ENCODE measurements around the gene RXYLT1.
"Not testable (repeated sequence)": the region's sequence is repeated elsewhere in the genome, so short reads cannot be mapped to it uniquely, and the experiment has no call there.

Gene RXYLT1

GRCh38 chr12:63804746-63805145 is 25.0 kb downstream of the RXYLT1 start:
- no peak for DNase-seq (ENCODE audit: low read depth)

- DNase-seq (ENCODE audit: low read depth) = no peak
These were observed 26.3 kb downstream of the RXYLT1 start for GRCh38 chr12:63805704-63806672.

GRCh38 chr12:63808631-63809030 is 28.9 kb downstream of the RXYLT1 start:
- DNase-seq (ENCODE audit: low read depth) = no peak

- DNase-seq (ENCODE audit: low read depth) = no peak
These were observed 29.9 kb downstream of the RXYLT1 start for GRCh38 chr12:63809566-63809965.

GRCh38 chr12:63811334-63811733 is 31.6 kb downstream of the RXYLT1 start:
- DNase-seq (ENCODE audit: low read depth) = no peak

GRCh38 chr12:63811755-63812154 is 32.0 kb downstream of the RXYLT1 start:
- DNase-seq (ENCODE audit: low read depth) = no peak

- no peak for DNase-seq (ENCODE audit: low read depth)
These were observed 34.5 kb downstream of the RXYLT1 start for GRCh38 chr12:63814146-63814772.

- DNase-seq (ENCODE audit: low read depth) = no peak
These were observed 35.8 kb downstream of the RXYLT1 start for GRCh38 chr12:63815482-63815852.

- no peak for DNase-seq (ENCODE audit: low read depth)
These were observed 36.3 kb downstream of the RXYLT1 start for GRCh38 chr12:63816031-63816430.

- no peak for DNase-seq (ENCODE audit: low read depth)
These were observed 40.7 kb downstream of the RXYLT1 start for GRCh38 chr12:63820427-63820826.

- no peak for DNase-seq (ENCODE audit: low read depth)
These were observed 42.1 kb downstream of the RXYLT1 start for GRCh38 chr12:63821781-63822251.

- peak; percentile 27 for DNase-seq (ENCODE audit: low read depth)
These were observed 42.6 kb downstream of the RXYLT1 start for GRCh38 chr12:63822352-63822751.

- no peak for DNase-seq (ENCODE audit: low read depth)
These were observed 43.3 kb downstream of the RXYLT1 start for GRCh38 chr12:63823040-63823439.

- DNase-seq (ENCODE audit: low read depth) = peak; percentile 35
These were observed 46.4 kb downstream of the RXYLT1 start for GRCh38 chr12:63826006-63826585.

- DNase-seq (ENCODE audit: low read depth) = no peak
These were observed 49.2 kb downstream of the RXYLT1 start for GRCh38 chr12:63828867-63829266.

GRCh38 chr12:63836046-63836445 is 56.3 kb downstream of the RXYLT1 start:
- DNase-seq (ENCODE audit: low read depth) = no peak

GRCh38 chr12:63836936-63837335 is 57.2 kb downstream of the RXYLT1 start:
- no peak for DNase-seq (ENCODE audit: low read depth)

GRCh38 chr12:63838411-63838810 is 58.7 kb downstream of the RXYLT1 start:
- DNase-seq (ENCODE audit: low read depth) = no peak

- DNase-seq (ENCODE audit: low read depth) = no peak
These were observed 61.3 kb downstream of the RXYLT1 start for GRCh38 chr12:63841011-63841410.

- DNase-seq (ENCODE audit: low read depth) = no peak
These were observed 61.9 kb downstream of the RXYLT1 start for GRCh38 chr12:63841571-63841970.

GRCh38 chr12:63842750-63843149 is 63.0 kb downstream of the RXYLT1 start:
- not testable (repeated sequence) for DNase-seq (ENCODE audit: low read depth)

GRCh38 chr12:63843254-63843720 is 63.6 kb downstream of the RXYLT1 start:
- DNase-seq (ENCODE audit: low read depth) = no peak

Data from non-pigmented ciliary epithelial cell (primary cell).